Measurements from ENCODE around the gene ANKS3. TPM values are rescaled to one million over a fixed set of nuclear protein-coding genes. Genes with fewer than 3 reads are reported as not detected.

The ANKS3 gene
- 12.9 TPM for polyA plus RNA-seq (2013, experiment 1 of 2)
- polyA plus RNA-seq (2013, experiment 2 of 2): 10.1 TPM

- peak within 1 kb of the TSS; percentile 98 for H3K27ac ChIP-seq (ENCODE audit: low read depth, low read length, severe bottlenecking)
- WGBS, 2 experiments (ENCODE audit: insufficient coverage in 2 of 2): 0 to 1% methylated on average over 47 to 51 of the region's 70 CpGs
- H3K4me1 ChIP-seq (ENCODE audit: control insufficient read depth, insufficient read depth, low read length, poor library complexity, severe bottlenecking): no peaks in the 10 kb centered on the region
- H3K9me3 ChIP-seq (ENCODE audit: control insufficient read depth, low read length): no peaks in the 10 kb centered on the region
- H3K36me3 ChIP-seq (ENCODE audit: control insufficient read depth, insufficient read depth, low read length): peaks cover 24% of the 10 kb centered on the region
- peak within 1 kb of the TSS; percentile 84 for H3K4me3 ChIP-seq (ENCODE audit: extremely low read depth, insufficient read depth, low read length, poor library complexity, severe bottlenecking)
These were observed at the start of gene ANKS3, which contains the start of gene DNAAF8 for GRCh38 chr16:4734063-4734729. Gene ANKS3 (minus strand): TSS chr16:4734271. CDS start chr16:4730149, 4,122 bp downstream. Gene DNAAF8 (plus strand): TSS chr16:4734537. CDS start chr16:4736515, 1,978 bp downstream.

GRCh38 chr16:4783251-4783950 lies 49.3 kb upstream of the ANKS3 start:
- 90 to 94% methylated on average over 14 to 19 of the region's 25 CpGs for WGBS, 2 experiments (ENCODE audit: insufficient coverage in 2 of 2)
- H3K9me3 ChIP-seq (ENCODE audit: control insufficient read depth, low read length): no peaks in the 10 kb centered on the region
- H3K27ac ChIP-seq (ENCODE audit: low read depth, low read length, severe bottlenecking): no peak overlapping the region
- no peak overlapping the region for H3K4me3 ChIP-seq (ENCODE audit: extremely low read depth, insufficient read depth, low read length, poor library complexity, severe bottlenecking)
- no peaks in the 10 kb centered on the region for H3K36me3 ChIP-seq (ENCODE audit: control insufficient read depth, insufficient read depth, low read length)
- H3K4me1 ChIP-seq (ENCODE audit: control insufficient read depth, insufficient read depth, low read length, poor library complexity, severe bottlenecking): peaks cover 4% of the 10 kb centered on the region

- 82 to 100% methylated on average over 3 of the region's 4 CpGs for WGBS, 2 experiments (ENCODE audit: insufficient coverage in 2 of 2)
- no peak overlapping the region for H3K27ac ChIP-seq (ENCODE audit: low read depth, low read length, severe bottlenecking)
- no peaks in the 10 kb centered on the region for H3K4me1 ChIP-seq (ENCODE audit: control insufficient read depth, insufficient read depth, low read length, poor library complexity, severe bottlenecking)
- H3K36me3 ChIP-seq (ENCODE audit: control insufficient read depth, insufficient read depth, low read length): no peaks in the 10 kb centered on the region
- H3K4me3 ChIP-seq (ENCODE audit: extremely low read depth, insufficient read depth, low read length, poor library complexity, severe bottlenecking): no peak overlapping the region
- H3K9me3 ChIP-seq (ENCODE audit: control insufficient read depth, low read length): no peaks in the 10 kb centered on the region
These were observed 46.2 kb upstream of the ANKS3 start for GRCh38 chr16:4780235-4780634.

GRCh38 chr16:4778050-4778392 lies 44.0 kb upstream of the ANKS3 start:
- Histone ChIP-seq H3K4me3 (ENCODE audit: extremely low read depth, insufficient read depth, low read length, poor library complexity, severe bottlenecking) (no peak overlapping the region), H3K27ac (ENCODE audit: low read depth, low read length, severe bottlenecking) (no peak overlapping the region), H3K36me3 (ENCODE audit: control insufficient read depth, insufficient read depth, low read length) (no peaks in the 10 kb centered on the region), H3K4me1 (ENCODE audit: control insufficient read depth, insufficient read depth, low read length, poor library complexity, severe bottlenecking) (no peaks in the 10 kb centered on the region), H3K9me3 (ENCODE audit: control insufficient read depth, low read length) (no peaks in the 10 kb centered on the region)
- 93 to 100% methylated on average over 3 of the region's 5 CpGs for WGBS, 2 experiments (ENCODE audit: insufficient coverage in 2 of 2)

- WGBS, 2 experiments (ENCODE audit: insufficient coverage in 2 of 2): 88 to 91% methylated on average over 10 to 16 of the region's 17 CpGs
These were observed 43.4 kb upstream of the ANKS3 start for GRCh38 chr16:4777339-4778049.

GRCh38 chr16:4776141-4776705 lies 42.2 kb upstream of the ANKS3 start:
- H3K4me1 ChIP-seq (ENCODE audit: control insufficient read depth, insufficient read depth, low read length, poor library complexity, severe bottlenecking): no peaks in the 10 kb centered on the region
- H3K36me3 ChIP-seq (ENCODE audit: control insufficient read depth, insufficient read depth, low read length): no peaks in the 10 kb centered on the region
- H3K9me3 ChIP-seq (ENCODE audit: control insufficient read depth, low read length): no peaks in the 10 kb centered on the region
- H3K4me3 ChIP-seq (ENCODE audit: extremely low read depth, insufficient read depth, low read length, poor library complexity, severe bottlenecking): no peak overlapping the region
- no peak overlapping the region for H3K27ac ChIP-seq (ENCODE audit: low read depth, low read length, severe bottlenecking)
- WGBS, 2 experiments (ENCODE audit: insufficient coverage in 2 of 2): 96 to 100% methylated on average over 1 to 2 of the region's 2 CpGs

More at GRCh38 chr16:4777339-4778049, 43.4 kb upstream of the ANKS3 start:
- Histone ChIP-seq H3K27ac (ENCODE audit: low read depth, low read length, severe bottlenecking) (no peak overlapping the region), H3K4me3 (ENCODE audit: extremely low read depth, insufficient read depth, low read length, poor library complexity, severe bottlenecking) (no peak overlapping the region), H3K9me3 (ENCODE audit: control insufficient read depth, low read length) (no peaks in the 10 kb centered on the region), H3K36me3 (ENCODE audit: control insufficient read depth, insufficient read depth, low read length) (no peaks in the 10 kb centered on the region), H3K4me1 (ENCODE audit: control insufficient read depth, insufficient read depth, low read length, poor library complexity, severe bottlenecking) (no peaks in the 10 kb centered on the region)

- no peaks in the 10 kb centered on the region for H3K4me1 ChIP-seq (ENCODE audit: control insufficient read depth, insufficient read depth, low read length, poor library complexity, severe bottlenecking)
- WGBS, 2 experiments (ENCODE audit: insufficient coverage in 2 of 2): 94 to 96% methylated on average over 8 of the region's 13 CpGs
- H3K27ac ChIP-seq (ENCODE audit: low read depth, low read length, severe bottlenecking): no peak overlapping the region
- no peaks in the 10 kb centered on the region for H3K36me3 ChIP-seq (ENCODE audit: control insufficient read depth, insufficient read depth, low read length)
- H3K4me3 ChIP-seq (ENCODE audit: extremely low read depth, insufficient read depth, low read length, poor library complexity, severe bottlenecking): no peak overlapping the region
- H3K9me3 ChIP-seq (ENCODE audit: control insufficient read depth, low read length): no peaks in the 10 kb centered on the region
These were observed 40.9 kb upstream of the ANKS3 start for GRCh38 chr16:4775005-4775404.

- WGBS, 2 experiments (ENCODE audit: insufficient coverage in 2 of 2): 89 to 100% methylated on average over 2 of the region's 5 CpGs
- Histone ChIP-seq H3K9me3 (ENCODE audit: control insufficient read depth, low read length) (no peaks in the 10 kb centered on the region), H3K36me3 (ENCODE audit: control insufficient read depth, insufficient read depth, low read length) (no peaks in the 10 kb centered on the region), H3K27ac (ENCODE audit: low read depth, low read length, severe bottlenecking) (no peak overlapping the region), H3K4me3 (ENCODE audit: extremely low read depth, insufficient read depth, low read length, poor library complexity, severe bottlenecking) (no peak overlapping the region), H3K4me1 (ENCODE audit: control insufficient read depth, insufficient read depth, low read length, poor library complexity, severe bottlenecking) (peaks cover 3% of the 10 kb centered on the region)
These were observed 38.3 kb upstream of the ANKS3 start for GRCh38 chr16:4772351-4772750.

- Histone ChIP-seq H3K36me3 (ENCODE audit: control insufficient read depth, insufficient read depth, low read length) (no peaks in the 10 kb centered on the region), H3K4me1 (ENCODE audit: control insufficient read depth, insufficient read depth, low read length, poor library complexity, severe bottlenecking) (peaks cover 3% of the 10 kb centered on the region), H3K4me3 (ENCODE audit: extremely low read depth, insufficient read depth, low read length, poor library complexity, severe bottlenecking) (no peak overlapping the region), H3K27ac (ENCODE audit: low read depth, low read length, severe bottlenecking) (no peak overlapping the region), H3K9me3 (ENCODE audit: control insufficient read depth, low read length) (no peaks in the 10 kb centered on the region)
- WGBS, 2 experiments (ENCODE audit: insufficient coverage in 2 of 2): 83 to 93% methylated on average over 1 to 2 of the region's 3 CpGs
These were observed 37.6 kb upstream of the ANKS3 start for GRCh38 chr16:4771646-4772045.

- no peaks in the 10 kb centered on the region for H3K9me3 ChIP-seq (ENCODE audit: control insufficient read depth, low read length)
- peaks cover 11% of the 10 kb centered on the region for H3K4me1 ChIP-seq (ENCODE audit: control insufficient read depth, insufficient read depth, low read length, poor library complexity, severe bottlenecking)
- no peak overlapping the region for H3K27ac ChIP-seq (ENCODE audit: low read depth, low read length, severe bottlenecking)
- WGBS, 2 experiments (ENCODE audit: insufficient coverage in 2 of 2): 96 to 97% methylated on average over 7 of the region's 7 CpGs
- peak overlapping the region; percentile 42 for H3K4me3 ChIP-seq (ENCODE audit: extremely low read depth, insufficient read depth, low read length, poor library complexity, severe bottlenecking)
- H3K36me3 ChIP-seq (ENCODE audit: control insufficient read depth, insufficient read depth, low read length): peaks cover 14% of the 10 kb centered on the region
These were observed 35.2 kb upstream of the ANKS3 start for GRCh38 chr16:4769306-4769638.
